Thyroid gland (tissue), 4 donors: Measurements from ENCODE around the gene DAGLB. TPM values are rescaled to one million over a fixed set of nuclear protein-coding genes. Genes with fewer than 3 reads are reported as not detected.
"Not testable (repeated sequence)": the region's sequence is repeated elsewhere in the genome, so short reads cannot be mapped to it uniquely, and the experiment has no call there.

ENCODE experiments used
- DNase-seq, 2 donors: peaks; one replicate each; pipeline ENCODE4 v3.0.0-alpha.2; 2019
- H3K27ac ChIP-seq, 3 donors: fragments of 200-600 bp; sonication (generic); 1 replicate in 2 of 3; 2 replicates in 1 of 3; pipeline ENCODE4 v1.5.1; 2016 to 2019; ENCODE audit warnings: mild to moderate bottlenecking in 1 of 3, moderate library complexity in 1 of 3
- H3K27me3 ChIP-seq: fragments of 200-600 bp; sonication (generic); one replicate; pipeline ENCODE4 v1.5.1; 2019
- H3K36me3 ChIP-seq, 2 donors: fragments of 200-600 bp; sonication (generic); one replicate each; pipeline ENCODE4 v1.5.1; 2016 to 2019
- H3K4me1 ChIP-seq, 2 donors: fragments of 200-600 bp; sonication (generic); one replicate each; pipeline ENCODE4 v1.5.1; 2017 to 2019
- H3K4me3 ChIP-seq, 3 donors: fragments of 200-600 bp; sonication (generic); replicated peaks in 1 of 3; 1 replicate in 2 of 3; 2 replicates in 1 of 3; pipeline ENCODE4 v1.5.1; 2016; ENCODE audit warnings: mild to moderate bottlenecking in 1 of 3
- H3K9me3 ChIP-seq: fragments of 200-600 bp; sonication (generic); one replicate; pipeline ENCODE4 v1.5.1; 2017
- CTCF ChIP-seq, 6 experiments: fragments of 200-600 bp in 3 of 6; fragments of 450-650 bp in 3 of 6; sonication (generic) in 3 of 6; IDR thresholded peaks; one replicate each; pipeline ENCODE4 v1.5.1; 2016 to 2019; ENCODE audit warnings: antibody characterized with exemption in 6 of 6, mild to moderate bottlenecking in 2 of 6, inconsistent platforms in 1 of 6, moderate library complexity in 1 of 6
- POLR2A ChIP-seq, 2 donors: fragments of 450-650 bp; IDR thresholded peaks; one replicate each; pipeline ENCODE4 v1.6.1; 2017; ENCODE audit warnings: antibody characterized with exemption in 2 of 2, mild to moderate bottlenecking in 2 of 2, moderate library complexity in 1 of 2
- WGBS, 2 donors: methylation state at CpG; one replicate each; pipeline ENCODE4 v1.1.5; 2017; 5-methylcytosine and 5-hydroxymethylcytosine counted together
- intact Hi-C: fragments of 100-400 bp; cut with DNase I; formaldehyde crosslinking; loops from one replicate; pipeline ENCODE4 v1.15.1; 2023
- total RNA-seq, 4 donors: library from RNA; depleted of rRNA; stranded (reverse); fragments of >200 nt; gene quantifications; one replicate each; pipeline ENCODE4 v1.2.3, GENCODE V29; 2016

The DAGLB gene
- total RNA-seq, 4 donors from 2014 or later, result 14.1 to 18.4 (median 16.2) TPM

GRCh38 chr7:6402041-6402440 is 45.7 kb downstream of the DAGLB start:
- H3K27ac ChIP-seq, result no peak overlapping the region
- peaks cover 32 to 47% of the 10 kb centered on the region in 2 donors for H3K36me3 ChIP-seq
- H3K4me3 ChIP-seq, result no peak overlapping the region
- no peaks in the 10 kb centered on the region for H3K27me3 ChIP-seq
- no peak for DNase-seq
- peaks cover 16 to 27% of the 10 kb centered on the region in 2 donors for H3K4me1 ChIP-seq
- intact Hi-C loops, result no loop called here
- 75 to 80% methylated on average over 16 to 17 of the region's 17 CpGs for WGBS, 2 donors
- no peaks in the 10 kb centered on the region for H3K9me3 ChIP-seq
- TF ChIP-seq CTCF (IDR thresholded peaks at IDR 0.05), result no peak
- no peak for TF ChIP-seq POLR2A (IDR thresholded peaks at IDR 0.05)

GRCh38 chr7:6401536-6401935 is 46.2 kb downstream of the DAGLB start:
- no peak for TF ChIP-seq CTCF (IDR thresholded peaks at IDR 0.05)
- no peak for TF ChIP-seq POLR2A (IDR thresholded peaks at IDR 0.05)
- intact Hi-C loops, result no loop called here

GRCh38 chr7:6400243-6401105 is 47.3 kb downstream of the DAGLB start:
- H3K36me3 ChIP-seq, result peaks cover 32 to 34% of the 10 kb centered on the region in 2 donors
- peaks cover 20 to 36% of the 10 kb centered on the region in 2 donors for H3K4me1 ChIP-seq
- intact Hi-C loops, H3K9me3 ChIP-seq, H3K4me3 ChIP-seq, DNase-seq, H3K27ac ChIP-seq, H3K27me3 ChIP-seq: not testable (repeated sequence)
- WGBS, 2 donors, result 92 to 96% methylated on average over 18 to 19 of the region's 19 CpGs

More at GRCh38 chr7:6401536-6401935, 46.2 kb downstream of the DAGLB start:
- H3K9me3 ChIP-seq, result no peaks in the 10 kb centered on the region
- DNase-seq, result no peak
- no peak overlapping the region for H3K27ac ChIP-seq
- H3K36me3 ChIP-seq, result peaks cover 32 to 44% of the 10 kb centered on the region in 2 donors
- no peaks in the 10 kb centered on the region for H3K27me3 ChIP-seq
- WGBS, 2 donors, result 80 to 91% methylated on average over 9 to 10 of the region's 10 CpGs
- H3K4me3 ChIP-seq, result no peak overlapping the region
- peaks cover 16 to 27% of the 10 kb centered on the region in 2 donors for H3K4me1 ChIP-seq

GRCh38 chr7:6399351-6399750 is 48.4 kb downstream of the DAGLB start:
- Histone ChIP-seq H3K27ac (peak overlapping the region; percentile 24 to 67 (median 53)), H3K4me3 (no peak overlapping the region), H3K27me3 (no peaks in the 10 kb centered on the region), H3K36me3 (peaks cover 24 to 32% of the 10 kb centered on the region in 2 donors), H3K4me1 (peaks cover 23 to 47% of the 10 kb centered on the region in 2 donors), H3K9me3 (no peaks in the 10 kb centered on the region)
- 85 to 94% methylated on average over 8 of the region's 8 CpGs for WGBS, 2 donors
- TF ChIP-seq POLR2A (IDR thresholded peaks at IDR 0.05), result no peak
- TF ChIP-seq CTCF (IDR thresholded peaks at IDR 0.05), result no peak
- no peak for DNase-seq
- intact Hi-C loops, result no loop called here

GRCh38 chr7:6398943-6399342 is 48.8 kb downstream of the DAGLB start:
- WGBS, 2 donors, result 35 to 52% methylated on average over 10 to 12 of the region's 12 CpGs
- Histone ChIP-seq H3K36me3 (peaks cover 20 to 28% of the 10 kb centered on the region in 2 donors), H3K27me3 (no peaks in the 10 kb centered on the region), H3K9me3 (no peaks in the 10 kb centered on the region), H3K4me1 (peaks cover 27 to 51% of the 10 kb centered on the region in 2 donors), H3K4me3 (no peak overlapping the region), H3K27ac (peak overlapping the region; percentile 35 to 67 (median 53))
- no peak for TF ChIP-seq POLR2A (IDR thresholded peaks at IDR 0.05)
- no peak for TF ChIP-seq CTCF (IDR thresholded peaks at IDR 0.05)
- intact Hi-C loops, result no loop called here
- DNase-seq, result peak; percentile 76 to 82

- 79 to 82% methylated on average over 15 of the region's 15 CpGs for WGBS, 2 donors
- peaks cover 37 to 61% of the 10 kb centered on the region in 2 donors for H3K4me1 ChIP-seq
- H3K27ac ChIP-seq, result not testable (repeated sequence)
These were observed 49.8 kb downstream of the DAGLB start for GRCh38 chr7:6397759-6398495.

More at GRCh38 chr7:6397759-6398495, 49.8 kb downstream of the DAGLB start:
- peaks cover 11 to 19% of the 10 kb centered on the region in 2 donors for H3K36me3 ChIP-seq
- H3K9me3 ChIP-seq, H3K4me3 ChIP-seq, intact Hi-C loops, DNase-seq, H3K27me3 ChIP-seq: not testable (repeated sequence)
